PC-3 (cell line): ENCODE results near the gene NFYC.

ENCODE experiments used
- EZH2 ChIP-seq: fragments of 300-600 bp; sonication (generic); IDR thresholded peaks from one replicate; pipeline ENCODE4 v1.6.1; 2017; ENCODE audit warnings: antibody characterized with exemption, mild to moderate bottlenecking, low read length; ENCODE audit not compliant: unreplicated experiment
- EZH2phosphoT487 ChIP-seq: fragments of 300-600 bp; sonication (generic); IDR thresholded peaks from 2 replicates; pipeline ENCODE4 v1.6.1; 2018; ENCODE audit warnings: mild to moderate bottlenecking, antibody characterized with exemption, low read length, borderline replicate concordance
- TF ChIP-seq, protein P1 (sequence below): fragments of 300-600 bp; sonication (generic); conservative IDR thresholded peaks from 2 replicates; pipeline ENCODE4 v1.5.1; 2017; ENCODE audit warnings: antibody characterized with exemption, low read depth, mild to moderate bottlenecking, low read length

DNA sequence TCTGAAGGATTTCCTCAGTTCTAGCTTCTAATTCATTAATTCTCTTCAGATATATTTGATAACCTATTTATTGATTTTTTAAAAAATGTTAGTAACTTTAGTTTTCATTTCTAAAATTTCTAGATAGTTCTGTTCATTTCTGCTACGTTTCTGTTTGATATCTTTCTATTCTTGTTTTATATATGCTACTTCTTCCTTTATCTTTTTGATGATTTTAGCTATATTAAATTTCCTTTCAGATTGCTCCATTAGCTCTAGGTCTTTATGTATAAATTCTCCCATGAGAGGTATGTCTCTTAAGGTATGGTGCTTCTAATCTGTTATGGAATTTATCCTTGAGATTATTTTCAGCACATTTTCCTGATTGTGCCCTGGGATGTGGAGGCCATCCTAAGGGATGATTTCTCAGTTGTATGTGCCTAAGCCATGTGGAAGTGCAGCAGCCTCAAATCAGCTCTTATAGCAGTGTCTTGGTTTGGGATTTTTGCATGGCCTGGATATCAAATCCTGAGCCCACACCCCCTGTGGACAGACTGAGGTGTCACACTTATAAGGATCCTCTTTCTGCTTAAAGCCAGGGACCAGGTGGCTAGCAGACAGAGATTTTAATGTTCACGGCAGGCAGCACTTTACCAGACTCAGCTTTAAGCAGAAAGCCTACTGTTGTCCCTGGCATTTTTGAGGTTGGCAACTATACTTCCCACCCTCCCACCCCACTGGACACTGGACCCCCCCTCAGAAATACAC, 85.9 kb downstream of the NFYC start:
- TF ChIP-seq, protein P1, sequence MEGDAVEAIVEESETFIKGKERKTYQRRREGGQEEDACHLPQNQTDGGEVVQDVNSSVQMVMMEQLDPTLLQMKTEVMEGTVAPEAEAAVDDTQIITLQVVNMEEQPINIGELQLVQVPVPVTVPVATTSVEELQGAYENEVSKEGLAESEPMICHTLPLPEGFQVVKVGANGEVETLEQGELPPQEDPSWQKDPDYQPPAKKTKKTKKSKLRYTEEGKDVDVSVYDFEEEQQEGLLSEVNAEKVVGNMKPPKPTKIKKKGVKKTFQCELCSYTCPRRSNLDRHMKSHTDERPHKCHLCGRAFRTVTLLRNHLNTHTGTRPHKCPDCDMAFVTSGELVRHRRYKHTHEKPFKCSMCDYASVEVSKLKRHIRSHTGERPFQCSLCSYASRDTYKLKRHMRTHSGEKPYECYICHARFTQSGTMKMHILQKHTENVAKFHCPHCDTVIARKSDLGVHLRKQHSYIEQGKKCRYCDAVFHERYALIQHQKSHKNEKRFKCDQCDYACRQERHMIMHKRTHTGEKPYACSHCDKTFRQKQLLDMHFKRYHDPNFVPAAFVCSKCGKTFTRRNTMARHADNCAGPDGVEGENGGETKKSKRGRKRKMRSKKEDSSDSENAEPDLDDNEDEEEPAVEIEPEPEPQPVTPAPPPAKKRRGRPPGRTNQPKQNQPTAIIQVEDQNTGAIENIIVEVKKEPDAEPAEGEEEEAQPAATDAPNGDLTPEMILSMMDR, result no peak
- TF ChIP-seq EZH2 (no peak), EZH2phosphoT487 (no peak)
